ENCODE measurements around the gene TBC1D9.

The TBC1D9 gene

DNA sequence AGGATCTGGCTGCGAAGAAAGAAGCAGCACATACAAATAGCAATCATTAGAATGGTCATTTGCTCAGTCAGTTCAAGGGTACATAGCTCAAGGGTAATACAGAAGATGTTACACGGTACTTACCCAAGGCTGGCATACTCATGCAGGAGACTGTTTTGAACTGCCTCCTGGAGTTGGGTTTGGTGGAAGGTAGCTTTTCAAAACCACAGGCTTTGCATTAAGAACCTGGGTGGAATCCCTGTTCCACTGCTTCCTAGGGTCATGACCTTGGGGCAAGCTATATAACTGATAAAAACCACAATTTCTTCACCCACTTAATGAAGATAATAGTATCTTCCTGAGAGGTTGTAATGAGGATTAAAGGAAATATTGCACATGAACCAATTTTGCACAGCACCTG is 36.5 kb downstream of the TBC1D9 start:
- DNase-seq = no peak

DNA sequence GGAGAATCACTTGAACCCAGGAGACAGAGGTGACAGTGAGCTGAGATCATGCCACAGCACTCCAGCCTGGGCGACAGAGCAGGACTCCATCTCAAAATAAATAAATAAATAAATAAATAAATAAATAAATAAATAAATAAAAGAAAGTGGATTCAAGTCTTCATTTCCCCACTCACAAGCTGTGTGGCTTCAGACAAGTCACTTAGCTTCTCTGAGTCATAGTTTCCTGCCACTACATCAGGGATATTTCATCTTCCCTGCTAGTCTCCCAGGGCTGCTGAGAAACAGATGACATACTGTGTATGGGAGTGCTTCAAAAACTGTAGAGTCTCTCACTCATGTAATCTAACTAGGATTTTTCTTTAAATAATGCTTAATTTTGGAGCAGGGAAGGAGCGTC is 37.2 kb downstream of the TBC1D9 start:
- no peak for DNase-seq

DNA sequence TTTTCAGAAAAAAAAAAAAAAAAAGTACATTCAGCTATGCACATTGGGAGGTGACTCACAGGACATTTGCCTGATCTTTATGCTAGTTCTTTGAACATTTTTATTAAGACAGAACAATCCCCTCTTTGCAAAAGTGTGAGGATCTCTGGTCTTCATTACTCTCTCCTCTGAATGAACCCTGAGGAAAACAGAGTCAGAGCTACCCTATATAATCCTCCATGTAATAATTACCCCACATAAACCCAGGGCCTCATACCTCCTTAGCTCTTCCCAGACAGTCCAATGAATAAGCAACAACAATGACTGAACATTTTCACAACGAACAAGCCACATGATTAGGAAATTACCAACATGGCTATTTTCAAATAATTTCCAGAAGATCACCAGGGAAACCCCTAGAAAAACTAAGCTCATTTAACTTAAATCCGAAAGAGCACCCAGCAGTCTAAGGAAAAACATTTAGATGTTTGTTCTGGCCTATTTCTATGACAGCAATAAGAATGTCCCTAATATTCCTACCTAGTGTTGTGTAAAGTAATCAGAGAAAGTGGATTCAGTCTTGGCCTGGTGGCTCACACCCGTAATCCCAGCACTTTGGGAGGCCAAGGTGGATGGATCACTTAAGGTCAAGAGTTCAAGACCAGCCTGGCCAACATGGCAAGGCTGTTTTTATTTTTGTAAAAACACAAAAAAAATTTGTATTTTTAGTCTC is 37.8 kb downstream of the TBC1D9 start:
- no peak for DNase-seq

DNA sequence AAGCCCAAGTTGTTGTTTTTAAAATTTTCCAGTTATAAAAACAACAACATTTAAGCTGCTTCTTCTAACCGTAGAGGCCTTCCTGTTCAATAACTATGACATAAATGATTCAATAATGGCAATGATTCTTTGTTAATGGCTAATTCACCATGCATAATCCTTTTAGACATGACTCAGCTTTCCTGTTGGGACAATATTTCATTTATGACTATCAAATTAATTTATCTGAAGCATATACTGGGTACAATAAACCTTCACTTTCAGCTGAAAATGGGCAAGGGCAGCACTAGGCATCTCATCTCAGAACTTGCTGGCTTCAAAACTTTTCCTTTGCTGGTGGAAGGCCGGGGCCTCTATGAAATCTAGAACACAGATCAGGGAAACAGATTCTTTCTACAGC is 38.9 kb downstream of the TBC1D9 start:
- DNase-seq = no peak

DNA sequence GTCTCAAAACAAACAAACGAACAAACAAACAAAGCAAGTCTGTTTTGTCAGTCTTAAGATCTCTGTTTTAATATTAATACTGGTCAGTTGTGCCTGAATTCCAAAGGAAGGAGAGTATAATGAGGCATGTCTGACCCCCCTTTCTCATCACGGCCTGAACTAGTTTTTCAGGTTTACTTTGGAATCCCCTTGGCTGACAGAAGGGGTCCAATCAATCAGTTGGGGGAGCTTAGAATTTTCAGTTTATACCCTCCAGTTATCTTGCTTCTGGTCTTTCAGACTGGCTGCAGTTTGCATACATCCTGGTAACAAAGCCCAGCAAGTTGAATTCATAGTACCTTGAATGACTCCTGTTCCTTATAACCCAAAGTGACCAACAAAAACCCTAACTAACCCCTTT is 41.1 kb downstream of the TBC1D9 start:
- no peak for DNase-seq

DNA sequence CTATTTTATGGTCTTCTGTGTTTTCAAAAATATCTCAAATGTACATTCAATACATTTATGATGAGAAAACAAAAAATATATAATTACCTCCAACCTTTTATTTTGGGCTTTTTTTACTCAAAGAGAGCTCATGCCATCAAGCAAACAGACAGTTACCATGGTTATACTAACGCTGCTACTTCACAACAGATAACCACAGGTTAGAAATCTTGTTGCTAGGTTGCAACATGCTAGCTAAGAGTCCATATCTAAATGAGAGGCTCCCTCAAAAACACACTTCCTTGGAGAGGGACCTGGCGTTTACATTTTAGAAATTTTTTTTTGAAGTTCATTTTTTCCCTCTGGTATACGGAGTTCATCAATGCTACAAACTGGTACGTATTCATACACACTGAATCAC is 44.3 kb downstream of the TBC1D9 start:
- no peak for DNase-seq

DNA sequence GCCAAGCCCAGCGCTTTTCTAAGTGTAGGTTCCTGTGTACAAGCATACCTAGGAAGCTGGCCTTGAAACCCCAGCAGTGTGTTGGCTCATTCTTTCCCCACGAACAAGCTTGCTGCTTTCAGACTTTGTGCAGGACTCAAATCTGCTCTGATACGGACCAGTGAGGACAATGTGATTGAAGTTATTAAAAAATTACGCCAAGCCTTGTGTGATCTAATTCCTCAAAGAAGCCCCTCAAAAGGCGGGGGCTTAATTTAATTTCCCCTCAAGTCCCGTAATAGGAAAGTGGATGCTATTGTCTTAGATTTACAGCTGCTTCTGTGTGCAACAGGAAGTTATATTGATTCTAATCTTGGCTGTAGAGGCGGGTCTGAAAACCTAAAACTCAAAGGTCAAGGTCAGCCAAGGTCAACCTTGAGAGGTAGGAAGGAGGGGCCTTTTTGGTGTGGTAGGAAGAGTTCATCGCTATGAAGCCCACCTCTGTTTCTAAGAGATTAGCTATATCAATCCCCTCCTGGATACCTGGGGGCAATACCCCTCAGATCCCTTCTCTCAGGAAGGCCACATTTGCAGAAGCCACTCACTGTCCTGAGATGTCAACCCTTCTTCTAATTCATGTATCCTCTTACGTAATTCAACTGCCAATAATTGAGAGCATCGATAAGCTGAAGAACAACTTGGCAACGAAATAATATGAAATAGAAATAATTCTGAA is 45.1 kb downstream of the TBC1D9 start:
- no peak for DNase-seq

DNA sequence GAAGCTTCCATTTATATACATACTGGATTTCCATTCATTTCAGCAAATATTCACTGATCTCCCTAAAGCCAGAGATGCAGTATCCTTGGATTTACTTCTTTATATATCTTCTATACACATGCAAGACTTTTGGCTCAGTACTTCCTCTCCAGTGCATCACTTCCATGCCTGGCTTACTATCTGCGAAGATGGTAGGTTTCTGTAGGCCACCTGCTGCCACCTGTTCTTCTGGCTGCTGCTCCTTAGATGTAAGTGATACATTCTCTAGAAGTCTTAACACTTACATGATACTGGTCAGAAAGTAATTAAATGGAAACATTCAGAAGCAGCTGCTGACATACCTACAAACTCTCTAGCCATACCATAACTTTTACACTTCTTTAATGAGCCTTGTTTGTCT is 48.9 kb downstream of the TBC1D9 start:
- no peak for DNase-seq

DNA sequence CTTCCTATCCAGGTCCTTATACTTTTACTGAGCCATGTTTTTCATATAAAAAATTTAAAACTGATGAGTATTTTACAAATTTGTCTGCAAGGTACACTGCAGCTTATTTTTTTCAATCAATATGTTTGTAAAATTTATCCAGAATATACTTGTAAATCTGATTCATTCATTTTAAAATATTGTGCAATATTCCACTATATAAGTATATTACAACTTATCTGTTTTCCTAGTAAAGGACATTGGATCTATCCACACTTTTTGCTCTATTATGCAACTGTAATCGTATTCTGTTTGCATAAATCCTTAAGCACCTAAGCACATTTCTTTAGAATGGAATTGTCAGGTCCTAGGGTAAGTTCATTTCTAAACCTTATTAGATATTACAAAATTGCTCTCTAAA is 49.5 kb downstream of the TBC1D9 start:
- DNase-seq = no peak

DNA sequence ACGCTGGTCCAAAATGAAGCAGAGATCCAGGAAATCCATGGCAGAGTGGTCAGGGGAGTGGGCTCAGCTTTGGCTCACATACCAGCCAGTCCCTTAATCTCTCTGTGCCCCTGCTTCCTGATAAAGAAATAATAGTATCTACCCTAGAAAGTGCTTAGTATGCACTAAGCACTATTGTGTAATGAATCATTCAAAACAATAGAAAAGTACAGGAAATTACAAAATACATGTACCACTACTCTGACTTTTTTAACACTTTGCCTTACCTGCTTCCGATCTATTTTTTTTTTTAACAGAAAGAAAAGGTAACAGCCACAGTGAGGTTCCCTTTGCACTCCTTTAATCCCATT is 49.9 kb downstream of the TBC1D9 start:
- no peak for DNase-seq

DNA sequence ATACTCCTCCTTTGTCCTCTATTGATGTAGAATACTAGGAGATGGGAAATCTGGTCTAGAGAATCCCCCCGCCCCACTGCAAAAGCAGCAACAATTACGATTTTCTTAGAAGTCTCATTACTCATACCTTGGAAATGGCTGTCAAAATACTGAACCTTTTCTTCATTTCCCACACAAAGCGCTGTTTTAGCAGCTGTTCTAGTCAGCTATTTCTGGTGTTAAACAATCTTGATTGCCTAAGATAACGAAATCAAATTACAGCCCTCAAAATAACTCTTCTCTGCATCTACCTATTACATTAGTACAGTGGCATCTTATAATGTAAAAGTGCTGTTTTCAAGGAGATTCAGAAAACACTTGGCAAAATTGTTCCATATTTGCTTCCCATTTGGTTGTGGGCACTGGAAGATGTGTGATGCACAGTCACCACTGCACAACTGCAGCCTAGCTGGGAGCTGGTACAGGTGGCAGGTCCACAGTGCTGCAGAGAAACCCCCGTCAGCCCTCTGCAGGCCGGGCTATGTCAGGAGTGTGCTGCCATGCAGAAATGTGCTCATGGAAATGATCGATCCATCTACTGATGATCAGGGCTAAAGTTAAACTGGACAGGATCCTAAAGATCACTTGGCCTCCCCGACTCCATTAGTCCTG is 50.4 kb downstream of the TBC1D9 start:
- DNase-seq = no peak

DNA sequence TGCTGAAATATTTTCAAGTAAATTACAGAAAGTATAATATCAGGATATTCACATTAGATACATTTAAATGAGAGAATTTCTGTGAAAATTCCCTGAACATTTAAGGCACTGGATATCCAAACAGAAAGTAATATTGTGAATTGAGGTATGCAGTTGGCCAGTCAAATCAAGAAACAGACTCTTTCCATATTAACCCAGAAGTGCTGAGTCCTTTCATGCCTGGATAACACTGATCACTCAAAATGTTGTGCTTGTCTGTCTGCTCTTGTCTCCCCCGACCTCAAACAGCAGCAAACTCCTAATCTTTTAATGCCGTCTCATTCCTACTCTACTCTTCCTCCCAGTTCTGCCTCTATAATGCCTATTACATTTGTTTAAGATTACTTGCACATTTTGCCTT is 51.2 kb downstream of the TBC1D9 start:
- no peak for DNase-seq

DNA sequence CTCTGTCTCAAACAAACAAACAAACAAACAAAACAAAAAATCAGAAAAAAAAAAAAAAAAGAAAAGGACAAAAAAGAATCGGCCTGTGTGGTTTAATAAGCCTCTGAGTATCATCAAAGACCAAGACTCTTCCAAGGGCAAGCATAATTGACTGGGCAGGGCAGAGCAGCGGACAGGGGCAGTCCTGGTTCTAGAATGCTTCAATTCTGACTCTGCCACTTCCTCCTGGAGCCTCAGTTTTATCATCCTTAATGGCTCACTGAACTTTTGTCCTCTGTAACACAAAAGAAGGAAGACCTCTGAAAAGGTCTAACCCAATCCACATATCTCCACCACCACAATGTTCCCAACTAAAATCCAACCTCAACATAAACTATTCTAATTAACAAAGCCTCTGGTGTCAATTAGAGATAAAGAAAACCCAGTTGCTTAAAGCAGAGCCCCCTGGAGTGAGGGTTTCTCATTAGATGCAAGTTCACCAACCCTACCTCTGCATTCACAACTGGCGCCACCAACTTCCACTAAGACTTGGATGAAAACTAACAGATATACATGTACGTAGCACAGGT is 51.7 kb downstream of the TBC1D9 start:
- no peak for DNase-seq

DNA sequence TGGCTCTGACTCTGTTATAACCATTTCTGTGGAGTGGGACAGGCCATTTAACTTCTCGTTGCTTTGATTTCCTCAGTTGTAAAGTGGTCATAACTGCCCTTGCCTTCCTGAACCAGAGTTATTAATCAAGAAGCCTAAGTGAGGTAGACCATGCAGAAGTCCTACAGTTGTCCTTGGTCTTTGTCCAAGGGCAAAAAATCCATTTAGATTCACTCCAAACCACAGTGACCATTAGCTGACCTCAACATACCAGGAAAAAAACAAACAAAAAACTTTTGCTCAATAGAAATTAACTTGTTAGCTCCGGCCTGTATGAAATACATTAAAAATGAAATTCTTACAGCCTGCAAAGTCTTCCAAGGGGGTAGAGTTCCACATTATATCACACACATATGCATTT is 52.7 kb downstream of the TBC1D9 start:
- DNase-seq = no peak

DNA sequence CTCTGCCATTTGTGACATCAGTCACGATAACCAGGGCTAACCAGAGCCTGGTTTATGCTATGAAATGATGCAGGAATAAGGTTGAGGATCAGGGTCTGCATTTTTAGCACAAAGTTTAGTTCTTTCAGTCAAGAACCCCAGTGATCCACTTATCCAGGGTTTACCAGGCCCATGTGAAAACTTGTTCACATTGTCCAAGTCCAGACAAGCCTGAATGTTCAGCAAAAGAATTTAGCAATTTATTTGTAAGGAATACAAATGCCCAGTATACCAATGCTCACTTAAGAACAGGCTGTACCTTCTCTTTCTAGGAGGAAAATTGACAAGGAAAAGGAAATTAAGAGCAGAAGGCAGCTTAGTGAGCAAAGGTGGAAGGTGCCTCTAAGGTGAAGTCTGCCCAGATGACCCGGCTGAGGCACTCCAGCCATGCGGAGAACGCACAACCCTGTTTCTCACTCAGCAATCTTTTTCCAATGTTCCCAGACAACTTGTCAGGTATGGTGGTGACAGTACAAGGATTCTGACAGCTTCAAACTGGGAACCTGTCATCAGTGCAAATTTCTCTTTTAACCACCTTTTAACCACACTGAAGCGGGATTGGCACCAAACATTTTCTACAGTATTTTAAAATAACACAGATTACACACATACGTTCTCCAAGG is 54.0 kb downstream of the TBC1D9 start:
- DNase-seq = no peak

DNA sequence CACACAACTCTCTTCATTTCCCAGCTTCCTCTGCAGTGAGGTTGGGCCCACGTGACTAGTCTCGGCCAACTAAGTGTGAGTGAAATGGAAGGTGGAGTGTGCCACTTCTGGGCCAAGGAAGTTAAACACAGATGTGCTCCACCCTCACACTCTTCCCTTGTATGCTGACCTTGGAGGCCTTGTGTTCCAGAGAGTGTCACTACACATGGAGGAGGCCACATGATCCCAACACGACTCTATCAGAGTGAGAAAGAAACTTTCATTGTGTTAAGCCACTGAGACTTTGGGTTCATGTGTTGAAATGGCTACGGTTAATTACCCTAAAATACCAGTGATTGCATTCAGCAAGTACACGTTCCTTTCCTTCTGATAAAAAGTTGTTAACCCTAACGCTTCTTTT is 55.1 kb downstream of the TBC1D9 start:
- no peak for DNase-seq

DNA sequence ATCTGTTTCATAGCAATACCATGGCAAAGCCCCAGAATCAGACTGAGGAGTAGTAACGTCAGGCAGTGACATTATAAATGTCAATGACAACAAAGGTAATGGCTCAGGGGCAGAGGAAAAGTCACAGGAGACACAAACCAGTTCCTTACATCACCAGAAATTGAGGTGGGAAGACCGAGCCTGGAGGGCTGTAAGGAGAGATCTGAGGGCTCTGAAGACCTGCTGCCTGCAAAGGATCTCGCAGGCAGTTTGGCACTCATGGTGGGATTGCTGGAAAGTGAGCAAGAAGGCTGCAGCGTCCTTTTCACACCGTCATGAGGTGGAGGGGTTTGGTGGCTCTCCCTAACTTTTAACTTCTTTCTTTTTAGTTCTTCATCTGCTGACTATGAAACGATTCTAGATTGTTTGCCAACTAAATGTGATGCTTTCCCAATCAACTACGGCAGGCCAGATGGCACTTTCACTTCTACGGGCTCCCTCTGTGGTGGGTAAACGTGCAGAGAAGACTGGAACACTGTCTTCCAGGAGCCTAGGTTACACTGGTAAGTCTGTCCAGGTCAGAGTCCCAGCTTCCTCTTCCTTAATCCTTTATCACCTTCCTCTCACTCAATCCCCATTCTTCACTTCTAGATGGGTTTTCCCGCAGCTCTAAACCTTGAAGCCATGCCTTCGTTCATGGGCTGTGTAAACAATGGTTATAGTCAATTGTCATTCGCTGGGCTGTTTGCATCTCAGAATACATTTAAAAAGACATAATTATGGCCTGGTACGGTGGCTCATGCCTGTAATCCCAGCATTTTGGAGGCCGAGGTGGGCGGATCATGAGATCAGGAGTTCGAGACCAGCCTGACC is 58.2 kb downstream of the TBC1D9 start:
- DNase-seq = no peak

DNA sequence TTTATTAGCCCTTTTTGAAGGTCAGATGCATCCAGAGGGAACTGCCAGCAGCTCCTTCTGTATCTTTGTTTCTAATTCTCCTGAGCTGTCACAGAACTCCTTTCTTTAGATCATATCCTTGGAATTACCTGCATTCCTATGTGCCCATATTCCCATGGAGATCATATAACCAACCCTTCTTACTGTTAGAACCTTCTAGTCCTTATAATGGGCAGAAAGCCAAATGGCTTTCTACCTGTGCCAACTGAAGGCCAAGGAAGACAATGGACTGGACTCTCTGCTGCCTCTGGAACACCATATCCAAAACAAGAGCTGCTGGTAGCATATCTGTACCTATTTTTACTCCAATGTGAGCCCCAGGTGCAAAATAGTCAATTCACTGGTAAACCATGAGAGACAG is 60.7 kb downstream of the TBC1D9 start:
- DNase-seq = no peak

DNA sequence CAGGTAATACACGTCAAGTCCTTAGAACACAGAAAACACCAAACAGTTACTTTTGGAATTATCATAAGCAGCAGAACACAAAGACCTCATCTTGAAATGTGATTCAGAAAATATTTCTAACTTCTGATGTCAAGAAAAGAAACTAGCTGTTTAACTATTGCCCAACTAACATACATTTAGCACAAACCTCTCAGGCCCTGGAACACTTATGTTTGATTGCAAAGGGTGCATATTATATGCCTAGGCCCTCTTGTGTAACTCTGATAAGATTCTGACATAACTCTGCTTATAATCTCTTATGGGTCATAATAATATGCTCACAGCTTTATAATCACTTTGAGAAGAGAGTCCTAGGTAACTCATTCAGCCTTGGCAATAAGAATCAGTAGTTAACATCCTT is 62.6 kb downstream of the TBC1D9 start:
- no peak for DNase-seq

DNA sequence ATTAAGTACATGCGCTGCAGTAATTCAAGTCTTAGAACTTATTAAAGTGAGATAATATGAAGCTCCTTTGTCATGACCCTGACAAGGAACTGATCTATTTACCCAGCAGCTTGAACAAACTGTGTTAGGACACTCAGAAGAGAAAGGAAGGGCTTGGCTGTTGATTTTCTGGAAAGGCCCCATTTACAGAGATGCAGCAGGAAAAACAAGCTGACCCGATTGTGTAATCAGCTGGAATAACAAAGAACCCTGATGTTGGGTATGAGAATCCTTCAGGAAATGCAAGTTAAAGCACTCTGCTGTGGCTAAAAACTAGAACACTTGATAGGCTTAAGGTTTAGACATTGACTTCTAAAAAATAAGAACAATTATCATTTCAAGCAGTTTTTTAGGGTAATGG is 64.8 kb downstream of the TBC1D9 start:
- DNase-seq = no peak

DNA sequence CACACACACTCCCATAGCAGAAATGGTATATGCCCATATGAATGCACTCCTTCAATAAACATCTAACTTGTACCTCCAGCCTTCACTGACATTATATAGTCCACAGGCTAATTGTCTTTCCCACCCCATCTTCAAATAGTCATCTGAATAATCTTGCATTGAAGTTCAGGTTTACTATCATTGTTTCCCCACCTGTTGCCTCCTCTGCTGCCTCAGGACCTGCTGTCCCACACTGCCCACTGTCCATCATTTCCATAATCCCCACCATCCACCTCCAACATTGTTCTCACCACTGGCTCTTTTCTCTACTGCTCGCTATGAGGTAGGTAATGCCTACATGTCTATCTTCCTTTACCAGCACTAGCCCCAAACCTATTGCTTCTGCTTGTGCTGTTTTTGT is 66.1 kb downstream of the TBC1D9 start:
- DNase-seq = no peak

DNA sequence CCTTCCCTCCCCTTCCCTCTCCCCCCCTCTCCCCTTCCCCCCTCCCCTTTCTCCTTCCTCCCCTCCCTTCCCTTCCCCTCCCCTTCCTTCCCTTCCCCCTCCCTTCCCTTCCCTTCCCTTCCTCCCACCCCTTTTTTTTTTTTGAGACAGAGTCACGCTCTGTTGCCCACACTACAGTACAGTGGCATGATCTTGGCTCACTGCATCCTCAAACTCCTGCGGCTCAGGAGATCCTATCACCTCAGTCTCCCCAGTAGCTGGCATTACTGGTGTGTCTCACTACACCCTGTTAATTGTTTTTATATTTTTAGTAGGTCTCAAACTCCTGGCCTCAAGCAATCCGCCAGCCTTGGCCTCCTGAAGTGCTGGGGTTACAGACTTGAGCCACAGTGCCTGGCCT is 66.6 kb downstream of the TBC1D9 start:
- DNase-seq = no peak

Measured in activated CD4-positive, alpha-beta T cell treated with anti-CD3 and anti-CD28 coated beads for 1 hour (primary cell).